HepG2 (cell line): ENCODE results near the gene HDAC5. TPM values are rescaled to one million over a fixed set of nuclear protein-coding genes. Genes with fewer than 3 reads are reported as not detected.

ENCODE experiments used
- BRD4 ChIP-seq: sonication (generic); formaldehyde crosslinking; IDR thresholded peaks from 2 replicates; pipeline ENCODE4 v1.4.0; 2020; ENCODE audit warnings: missing genetic modification reagents
- EHMT2 ChIP-seq: fragments of 200-600 bp; sonication (generic); IDR thresholded peaks from 2 replicates; pipeline ENCODE4 v1.7.0; 2017; ENCODE audit warnings: antibody characterized with exemption, low read depth, low read length, borderline replicate concordance
- ETS1 ChIP-seq: sonication (generic); formaldehyde crosslinking; IDR thresholded peaks from 2 replicates; pipeline ENCODE4 v1.4.0; 2020; ENCODE audit warnings: missing genetic modification reagents
- FOSL1 ChIP-seq: sonication (generic); formaldehyde crosslinking; IDR thresholded peaks from 2 replicates; pipeline ENCODE4 v1.9.0; 2021; ENCODE audit warnings: missing genetic modification reagents, borderline replicate concordance
- FOXK2 ChIP-seq: fragments of 450-650 bp; IDR thresholded peaks from 2 replicates; pipeline ENCODE4 v1.6.1; 2016
- IKZF5 ChIP-seq: IDR thresholded peaks from 2 replicates; pipeline ENCODE4 v1.6.1; 2018; ENCODE audit warnings: missing genetic modification reagents, mild to moderate bottlenecking, missing compliant biosample characterization
- MYPOP ChIP-seq: sonication (generic); formaldehyde crosslinking; IDR thresholded peaks from 2 replicates; pipeline ENCODE4 v1.8.1; 2023; ENCODE audit warnings: mild to moderate bottlenecking, moderate library complexity, missing genetic modification reagents
- SALL1 ChIP-seq: sonication (generic); formaldehyde crosslinking; IDR thresholded peaks from 2 replicates; pipeline ENCODE4 v1.8.0; 2022; ENCODE audit warnings: mild to moderate bottlenecking, missing genetic modification reagents
- SALL2 ChIP-seq: sonication (generic); formaldehyde crosslinking; IDR thresholded peaks from 2 replicates; pipeline ENCODE4 v1.8.1; 2023; ENCODE audit warnings: mild to moderate bottlenecking, missing genetic modification reagents, inconsistent platforms
- SIX4 ChIP-seq: sonication (generic); formaldehyde crosslinking; IDR thresholded peaks from 2 replicates; pipeline ENCODE4 v1.4.0; 2020; ENCODE audit warnings: missing genetic modification reagents
- SRSF1 ChIP-seq: fragments of 200-400 bp; formaldehyde crosslinking; optimal IDR thresholded peaks from 2 replicates; pipeline ENCODE3; 2017; ENCODE audit warnings: mild to moderate bottlenecking, low read depth, low read length, moderate library complexity
- ZBTB34 ChIP-seq: sonication (generic); formaldehyde crosslinking; IDR thresholded peaks from 2 replicates; pipeline ENCODE4 v1.8.0; 2022; ENCODE audit warnings: mild to moderate bottlenecking, missing genetic modification reagents
- ZC3H4 ChIP-seq: sonication (generic); formaldehyde crosslinking; IDR thresholded peaks from 2 replicates; pipeline ENCODE4 v1.4.0; 2020; ENCODE audit warnings: missing genetic modification reagents, borderline replicate concordance
- ZFP91 ChIP-seq: sonication (generic); formaldehyde crosslinking; IDR thresholded peaks from 2 replicates; pipeline ENCODE4 v1.9.0; 2022; ENCODE audit warnings: missing genetic modification reagents, mild to moderate bottlenecking, borderline replicate concordance
- ZNF280D ChIP-seq: sonication (generic); formaldehyde crosslinking; IDR thresholded peaks from 2 replicates; pipeline ENCODE4 v1.5.1; 2020; ENCODE audit warnings: mild to moderate bottlenecking, missing genetic modification reagents
- ZNF317 ChIP-seq: sonication (generic); formaldehyde crosslinking; IDR thresholded peaks from 2 replicates; pipeline ENCODE4 v1.5.0; 2020; ENCODE audit warnings: mild to moderate bottlenecking, missing genetic modification reagents
- ZNF496 ChIP-seq: sonication (generic); formaldehyde crosslinking; IDR thresholded peaks from 2 replicates; pipeline ENCODE4 v1.8.1; 2023; ENCODE audit warnings: mild to moderate bottlenecking, moderate library complexity, missing genetic modification reagents; ENCODE audit not compliant: insufficient replicate concordance
- ZNF761 ChIP-seq: sonication (generic); formaldehyde crosslinking; conservative IDR thresholded peaks from 2 replicates; pipeline ENCODE4 v1.4.0; 2020; ENCODE audit warnings: mild to moderate bottlenecking, missing genetic modification reagents
- polyA plus RNA-seq, 8 experiments: library from polyadenylated mRNA; depleted of rRNA in 3 of 8; stranded (reverse) in 7 of 8; unstranded in 1 of 8; fragments of >200 nt; fragmentation: Illumina TruSeq in 4 of 8; extraction: Trizol in 4 of 8; gene quantifications; 2 replicates each; pipeline versions ENCODE4 v1.2.1 to v1.2.3, GENCODE V29; 2011 to 2016; ENCODE audit warnings: low read depth in 4 of 8, missing spikeins in 1 of 8, mixed read lengths in 1 of 8; ENCODE audit not compliant: insufficient read depth in 1 of 8
- total RNA-seq, 5 experiments: library from RNA; depleted of rRNA; stranded (reverse); fragments of >200 nt; fragmentation: Illumina TruSeq; extraction: Trizol; gene quantifications; 2 replicates each; pipeline ENCODE4 v1.2.3, GENCODE V29; 2016; ENCODE audit warnings: low read depth in 1 of 5

HDAC5 gene
- total and polyA plus RNA-seq, 2 of the 13 experiments (the other 11 are each of a cell fraction or from before 2014, with no cell fraction given), result 46.4 to 85.4 TPM

GRCh38 chr17:44137891-44138709, 14.7 kb upstream of the HDAC5 start (continued):
- TF ChIP-seq MYPOP (CRISPR knock-in tag) (peak; percentile 22; the same call in 1 of the 2 replicates), BRD4 (CRISPR knock-in tag) (no peak), SRSF1 (peak; percentile 56), IKZF5 (peak; percentile 80), ZFP91 (CRISPR knock-in tag) (peak; percentile 81), ZNF496 (CRISPR knock-in tag) (no peak), SALL1 (CRISPR knock-in tag) (peak; percentile 70), ZBTB34 (CRISPR knock-in tag) (0 out of 2 replicates have a peak, but pooled peaks have one; percentile 44), SALL2 (CRISPR knock-in tag) (no peak; the same call in 1 of the 2 replicates), ZNF317 (CRISPR knock-in tag) (no peak), FOXK2 (no peak), FOSL1 (CRISPR knock-in tag) (peak; percentile 90), ETS1 (no peak), SIX4 (CRISPR knock-in tag) (0 out of 2 replicates have a peak, but pooled peaks have one; percentile 16), EHMT2 (no peak), ZC3H4 (no peak), ZNF761 (CRISPR knock-in tag) (peak; percentile 88; the same call in 1 of the 2 replicates), ZNF280D (CRISPR knock-in tag) (peak; percentile 66; the same call in 1 of the 2 replicates)
